Ishikawa (cell line): ENCODE measurements around the gene THADA.

Experiments used
- CEBPB ChIP-seq: IDR thresholded peaks from 2 replicates; pipeline ENCODE4 v1.6.1; 2012
- CREB1 ChIP-seq: IDR thresholded peaks from 2 replicates; pipeline ENCODE4 v1.6.1; 2012; ENCODE audit warnings: low read depth
- EGR1 ChIP-seq: IDR thresholded peaks from 2 replicates; pipeline ENCODE4 v1.6.1; 2012
- EP300 ChIP-seq: IDR thresholded peaks from 2 replicates; pipeline ENCODE4 v1.6.1; 2012; ENCODE audit warnings: borderline replicate concordance
- FOXM1 ChIP-seq: IDR thresholded peaks from 2 replicates; pipeline ENCODE4 v1.6.1; 2012; ENCODE audit warnings: low read depth, borderline replicate concordance
- RAD21 ChIP-seq: IDR thresholded peaks from 2 replicates; pipeline ENCODE4 v1.6.1; 2012; ENCODE audit warnings: low read depth
- REST ChIP-seq: IDR thresholded peaks from 2 replicates; pipeline ENCODE4 v1.6.1; 2012; ENCODE audit warnings: low read depth, mild to moderate bottlenecking
- TAF1 ChIP-seq: IDR thresholded peaks from 2 replicates; pipeline ENCODE4 v1.6.1; 2012; ENCODE audit warnings: low read depth, mild to moderate bottlenecking
- YY1 ChIP-seq: IDR thresholded peaks from 2 replicates; pipeline ENCODE4 v1.6.1; 2012; ENCODE audit warnings: low read depth

GRCh38 chr2:43321446-43321845 lies 274.4 kb downstream of the THADA start:
- no peak for TF ChIP-seq TAF1
- TF ChIP-seq REST: no peak
- TF ChIP-seq FOXM1: no peak
- TF ChIP-seq EP300: no peak
- no peak for TF ChIP-seq EGR1
- TF ChIP-seq CREB1: no peak
- TF ChIP-seq CEBPB: no peak
- no peak for TF ChIP-seq YY1
- TF ChIP-seq RAD21: no peak
